Body of pancreas (tissue), 4 donors: ENCODE results near the gene P3H4. TPM values are rescaled to one million over a fixed set of nuclear protein-coding genes. Genes with fewer than 3 reads are reported as not detected.
A peak's percentile ranks its signal among the peaks of the same experiment; 100 is the strongest.
"Not testable (repeated sequence)": the region's sequence is repeated elsewhere in the genome, so short reads cannot be mapped to it uniquely, and the experiment has no call there.

Source experiments
- ATAC-seq: fragments of 150-250 bp; one replicate; pipeline ENCODE4 v1.9.1; 2016
- DNase-seq, 4 donors: peaks; one replicate each; pipeline ENCODE4 v3.0.0-alpha.2; 2019
- H3K27ac ChIP-seq, 4 donors: fragments of 200-600 bp; sonication (generic); 1 replicate in 3 of 4; 2 replicates in 1 of 4; pipeline versions ENCODE4 v1.5.1 to v1.6.1; 2016 to 2019; ENCODE audit warnings: mild to moderate bottlenecking in 1 of 4, mixed read lengths in 1 of 4, moderate library complexity in 1 of 4
- H3K27me3 ChIP-seq, 2 donors: fragments of 200-600 bp; sonication (generic); one replicate each; pipeline ENCODE4 v1.6.0; 2016; ENCODE audit warnings: mild to moderate bottlenecking in 1 of 2
- H3K36me3 ChIP-seq, 2 donors: fragments of 200-600 bp; sonication (generic); replicated peaks in 1 of 2; 2 replicates each; pipeline ENCODE4 v1.5.1; 2016; ENCODE audit warnings: low read depth in 2 of 2; ENCODE audit not compliant: insufficient read depth in 1 of 2
- H3K4me1 ChIP-seq: fragments of 200-600 bp; sonication (generic); one replicate; pipeline ENCODE4 v1.6.0; 2016
- H3K4me3 ChIP-seq, 2 donors: fragments of 200-600 bp; sonication (generic); 1 replicate in 1 of 2; 2 replicates in 1 of 2; pipeline ENCODE4 v1.5.1; 2016 to 2019
- H3K9me3 ChIP-seq, 3 donors: fragments of 200-600 bp; sonication (generic); 1 replicate in 2 of 3; 2 replicates in 1 of 3; pipeline ENCODE4 v1.5.1; 2016
- POLR2A ChIP-seq, 3 donors: fragments of 450-650 bp; IDR thresholded peaks; one replicate each; pipeline ENCODE4 v1.6.1; 2016; ENCODE audit warnings: antibody characterized with exemption in 3 of 3, mild to moderate bottlenecking in 2 of 3
- WGBS, 2 donors: methylation state at CpG; one replicate each; pipeline ENCODE4 v1.1.5; 2017; 5-methylcytosine and 5-hydroxymethylcytosine counted together
- intact Hi-C: fragments of 100-400 bp; cut with DNase I; formaldehyde crosslinking; loops from one replicate; pipeline ENCODE4 v1.15.1; 2023
- total RNA-seq, 2 donors: library from RNA; depleted of rRNA; stranded (reverse); fragments of >200 nt; gene quantifications; one replicate each; pipeline ENCODE4 v1.1.0, GENCODE V29; 2016
- TF ChIP-seq, protein P1 (sequence below), 7 experiments: fragments of 450-650 bp in 4 of 7; fragments of 200-600 bp in 3 of 7; sonication (generic) in 3 of 7; IDR thresholded peaks; one replicate each; pipeline ENCODE4 v1.5.1; 2016 to 2019; ENCODE audit warnings: antibody characterized with exemption in 7 of 7

P3H4 gene, protein sequence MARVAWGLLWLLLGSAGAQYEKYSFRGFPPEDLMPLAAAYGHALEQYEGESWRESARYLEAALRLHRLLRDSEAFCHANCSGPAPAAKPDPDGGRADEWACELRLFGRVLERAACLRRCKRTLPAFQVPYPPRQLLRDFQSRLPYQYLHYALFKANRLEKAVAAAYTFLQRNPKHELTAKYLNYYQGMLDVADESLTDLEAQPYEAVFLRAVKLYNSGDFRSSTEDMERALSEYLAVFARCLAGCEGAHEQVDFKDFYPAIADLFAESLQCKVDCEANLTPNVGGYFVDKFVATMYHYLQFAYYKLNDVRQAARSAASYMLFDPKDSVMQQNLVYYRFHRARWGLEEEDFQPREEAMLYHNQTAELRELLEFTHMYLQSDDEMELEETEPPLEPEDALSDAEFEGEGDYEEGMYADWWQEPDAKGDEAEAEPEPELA
- 10 to 100 TPM; 18.4 to 22.7 TPM for total RNA-seq

DNA sequence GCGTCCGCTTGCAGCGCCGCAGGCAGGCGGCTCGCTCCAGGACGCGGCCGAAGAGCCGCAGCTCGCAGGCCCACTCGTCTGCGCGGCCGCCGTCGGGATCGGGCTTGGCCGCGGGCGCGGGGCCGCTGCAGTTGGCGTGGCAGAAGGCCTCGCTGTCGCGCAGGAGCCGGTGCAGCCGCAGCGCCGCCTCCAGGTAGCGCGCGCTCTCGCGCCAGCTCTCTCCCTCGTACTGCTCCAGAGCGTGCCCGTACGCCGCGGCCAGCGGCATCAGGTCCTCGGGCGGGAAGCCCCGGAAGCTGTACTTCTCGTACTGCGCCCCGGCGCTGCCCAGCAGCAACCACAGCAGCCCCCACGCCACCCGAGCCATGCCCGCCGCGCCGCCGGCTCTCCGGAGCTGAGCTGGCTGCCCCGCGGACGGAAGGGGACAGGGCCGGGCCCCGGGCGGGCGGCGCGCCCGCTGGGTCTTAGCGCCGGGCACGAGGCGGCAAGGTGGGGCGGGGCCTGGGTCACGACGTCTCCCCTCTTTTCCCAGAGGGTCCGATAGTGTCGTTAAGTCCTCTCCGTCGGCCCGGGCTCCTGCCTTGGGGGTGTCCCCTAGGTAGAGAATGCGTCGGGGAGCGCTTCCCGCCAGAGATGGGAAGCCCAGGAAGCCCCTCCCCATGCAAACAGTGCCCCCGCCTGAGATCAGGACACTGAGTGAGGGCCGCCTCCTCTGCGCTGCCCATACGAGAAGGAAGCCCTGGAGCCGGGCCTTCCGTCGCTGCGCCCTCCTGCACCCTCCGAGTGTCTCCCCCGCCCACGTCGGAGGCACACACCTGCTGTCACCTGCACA, at the start of gene P3H4:
TSS of gene P3H4 (minus strand) at position 401 of the 832 bp plus-strand sequence. CDS start at position 367, 34 bp downstream.
- Histone ChIP-seq H3K4me1 (peaks cover 37% of the 10 kb centered on the region), H3K36me3 (no peaks in the 10 kb centered on the region), H3K4me3 (peak within 1 kb of the TSS; percentile 13 to 49), H3K27me3 (no peaks in the 10 kb centered on the region), H3K27ac (peak within 1 kb of the TSS; percentile 53 to 80 (median 76)), H3K9me3 (no peaks in the 10 kb centered on the region)
- WGBS, 2 donors = 1% methylated on average over 77 of the region's 96 CpGs; no CpG with 5 or more reads in 1 of the 2 donors
- peak; percentile 54 to 67 (median 59) for TF ChIP-seq POLR2A (IDR thresholded peaks at IDR 0.05)
- TF ChIP-seq, protein P1, sequence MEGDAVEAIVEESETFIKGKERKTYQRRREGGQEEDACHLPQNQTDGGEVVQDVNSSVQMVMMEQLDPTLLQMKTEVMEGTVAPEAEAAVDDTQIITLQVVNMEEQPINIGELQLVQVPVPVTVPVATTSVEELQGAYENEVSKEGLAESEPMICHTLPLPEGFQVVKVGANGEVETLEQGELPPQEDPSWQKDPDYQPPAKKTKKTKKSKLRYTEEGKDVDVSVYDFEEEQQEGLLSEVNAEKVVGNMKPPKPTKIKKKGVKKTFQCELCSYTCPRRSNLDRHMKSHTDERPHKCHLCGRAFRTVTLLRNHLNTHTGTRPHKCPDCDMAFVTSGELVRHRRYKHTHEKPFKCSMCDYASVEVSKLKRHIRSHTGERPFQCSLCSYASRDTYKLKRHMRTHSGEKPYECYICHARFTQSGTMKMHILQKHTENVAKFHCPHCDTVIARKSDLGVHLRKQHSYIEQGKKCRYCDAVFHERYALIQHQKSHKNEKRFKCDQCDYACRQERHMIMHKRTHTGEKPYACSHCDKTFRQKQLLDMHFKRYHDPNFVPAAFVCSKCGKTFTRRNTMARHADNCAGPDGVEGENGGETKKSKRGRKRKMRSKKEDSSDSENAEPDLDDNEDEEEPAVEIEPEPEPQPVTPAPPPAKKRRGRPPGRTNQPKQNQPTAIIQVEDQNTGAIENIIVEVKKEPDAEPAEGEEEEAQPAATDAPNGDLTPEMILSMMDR (IDR thresholded peaks at IDR 0.05) = peak; percentile 50 to 89 (median 69)
- peak; percentile 82 to 90 (median 84) for DNase-seq
- intact Hi-C loops = no loop called here
- peak; percentile 90 for ATAC-seq

DNA sequence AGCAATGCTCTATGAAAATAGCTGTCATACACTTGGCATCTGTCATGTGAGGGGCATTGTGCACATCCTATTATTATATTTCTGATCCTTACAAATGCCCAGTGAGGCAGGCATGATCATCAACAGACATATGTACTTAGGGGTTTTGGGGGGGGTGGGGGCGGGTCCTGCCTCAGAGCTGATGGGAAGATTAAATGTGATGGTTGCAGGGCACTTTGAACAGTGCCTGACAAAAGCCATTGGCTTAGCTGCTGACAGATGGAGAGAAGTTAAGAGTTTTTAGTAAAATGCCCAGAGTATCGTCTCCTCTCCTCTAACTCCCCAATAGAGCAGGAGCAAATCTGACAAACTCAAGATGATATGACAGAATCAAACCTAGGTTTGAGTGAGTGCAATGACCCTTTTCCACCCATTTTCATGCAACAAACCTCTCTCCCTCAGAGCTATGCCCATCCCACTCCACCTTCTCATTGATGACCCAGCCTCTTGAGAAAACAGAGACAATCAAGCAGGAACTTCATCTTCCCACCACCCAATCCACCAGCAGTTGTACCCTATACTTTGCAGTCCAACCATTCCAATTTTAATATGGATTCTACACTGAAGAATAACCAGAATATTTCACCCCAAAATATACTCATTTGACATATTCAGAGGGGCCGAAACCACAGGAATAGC, 48.6 kb upstream of the P3H4 start:
- TF ChIP-seq, protein P1 (IDR thresholded peaks at IDR 0.05) = no peak
- no peak for TF ChIP-seq POLR2A (IDR thresholded peaks at IDR 0.05)
- no peak overlapping the region for H3K27ac ChIP-seq
- H3K9me3 ChIP-seq = no peaks in the 10 kb centered on the region
- WGBS, 2 donors = 57 to 69% methylated on average over 3 of the region's 3 CpGs
- no peaks in the 10 kb centered on the region for H3K27me3 ChIP-seq
- DNase-seq (no peak), ATAC-seq (no peak)
- H3K4me3 ChIP-seq = no peak overlapping the region
- intact Hi-C loops = no loop called here
- peaks cover 38% of the 10 kb centered on the region for H3K4me1 ChIP-seq
- no peaks in the 10 kb centered on the region for H3K36me3 ChIP-seq

DNA sequence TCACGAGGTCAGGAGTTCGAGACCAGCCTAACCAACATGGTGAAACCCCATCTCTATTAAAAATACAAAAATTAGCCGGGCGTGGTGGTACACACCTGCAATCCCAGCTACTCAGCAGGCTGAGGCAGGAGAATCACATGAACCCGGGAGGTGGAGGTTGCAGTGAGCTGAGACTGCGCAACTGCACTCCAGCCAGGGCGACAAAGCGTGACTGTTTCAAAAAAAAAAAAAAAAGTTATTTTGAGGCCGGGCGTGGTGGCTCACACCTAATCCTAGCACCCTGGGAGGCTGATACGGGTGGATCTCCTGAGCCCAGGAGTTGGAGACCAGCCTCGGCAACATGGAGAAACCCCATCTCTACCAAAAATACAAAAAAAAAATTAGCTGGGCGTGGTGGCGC, 39.6 kb upstream of the P3H4 start:
- 93 to 96% methylated on average over 14 of the region's 14 CpGs for WGBS, 2 donors
- H3K27ac ChIP-seq, DNase-seq, H3K36me3 ChIP-seq, ATAC-seq, H3K27me3 ChIP-seq, H3K9me3 ChIP-seq, intact Hi-C loops, H3K4me3 ChIP-seq, H3K4me1 ChIP-seq: not testable (repeated sequence)

DNA sequence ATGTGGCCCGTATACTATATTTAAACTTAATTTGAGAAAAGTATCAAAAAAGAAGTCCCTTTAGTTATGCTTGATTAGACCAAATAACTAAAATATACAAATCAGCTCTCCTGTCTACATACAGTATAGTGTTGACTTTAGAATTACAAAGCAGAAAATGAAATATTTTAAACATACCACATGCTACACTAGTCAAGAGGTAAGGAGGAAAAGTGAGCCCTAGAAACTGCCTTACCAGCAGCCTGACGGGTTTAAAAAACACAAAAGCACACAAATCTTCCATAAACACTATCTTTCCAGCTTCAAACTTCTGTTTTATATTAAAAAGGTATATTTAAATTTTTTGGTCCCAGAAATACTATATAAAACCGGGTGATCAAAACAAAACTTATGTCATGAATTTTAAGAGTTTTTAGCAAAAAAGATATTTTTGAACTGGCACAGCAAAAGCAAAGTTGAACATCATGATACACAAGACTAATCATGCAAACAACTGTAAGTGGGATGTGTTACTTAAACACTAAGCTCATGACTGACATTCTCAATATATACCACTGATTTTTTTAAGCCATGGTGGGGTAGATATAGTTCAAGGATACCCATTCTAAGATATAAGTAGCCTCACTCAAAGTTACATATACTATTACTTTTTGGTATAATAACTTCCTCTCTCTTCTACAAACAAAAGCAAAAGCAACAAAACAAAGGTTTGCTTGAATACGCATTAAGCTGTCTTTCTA, 37.7 kb upstream of the P3H4 start:
- TF ChIP-seq, protein P1 (IDR thresholded peaks at IDR 0.05) = no peak
- no peak for TF ChIP-seq POLR2A (IDR thresholded peaks at IDR 0.05)
- ATAC-seq (no peak), DNase-seq (no peak)
- Histone ChIP-seq H3K9me3 (no peaks in the 10 kb centered on the region), H3K27ac (no peak overlapping the region), H3K27me3 (no peaks in the 10 kb centered on the region), H3K36me3 (peaks cover 0 to 2% of the 10 kb centered on the region in 2 donors), H3K4me1 (no peaks in the 10 kb centered on the region), H3K4me3 (no peak overlapping the region)
- intact Hi-C loops = no loop called here
- WGBS, 2 donors = 76% methylated on average over 4 of the region's 4 CpGs
